ENCODE results near the gene PRDX5. TPM values are rescaled to one million over a fixed set of nuclear protein-coding genes. Genes with fewer than 3 reads are reported as not detected.
A peak's percentile ranks its signal among the peaks of the same experiment; 100 is the strongest.

PRDX5 gene
- total RNA-seq, 1 donor from 2014 or later, result 229 TPM

DNA sequence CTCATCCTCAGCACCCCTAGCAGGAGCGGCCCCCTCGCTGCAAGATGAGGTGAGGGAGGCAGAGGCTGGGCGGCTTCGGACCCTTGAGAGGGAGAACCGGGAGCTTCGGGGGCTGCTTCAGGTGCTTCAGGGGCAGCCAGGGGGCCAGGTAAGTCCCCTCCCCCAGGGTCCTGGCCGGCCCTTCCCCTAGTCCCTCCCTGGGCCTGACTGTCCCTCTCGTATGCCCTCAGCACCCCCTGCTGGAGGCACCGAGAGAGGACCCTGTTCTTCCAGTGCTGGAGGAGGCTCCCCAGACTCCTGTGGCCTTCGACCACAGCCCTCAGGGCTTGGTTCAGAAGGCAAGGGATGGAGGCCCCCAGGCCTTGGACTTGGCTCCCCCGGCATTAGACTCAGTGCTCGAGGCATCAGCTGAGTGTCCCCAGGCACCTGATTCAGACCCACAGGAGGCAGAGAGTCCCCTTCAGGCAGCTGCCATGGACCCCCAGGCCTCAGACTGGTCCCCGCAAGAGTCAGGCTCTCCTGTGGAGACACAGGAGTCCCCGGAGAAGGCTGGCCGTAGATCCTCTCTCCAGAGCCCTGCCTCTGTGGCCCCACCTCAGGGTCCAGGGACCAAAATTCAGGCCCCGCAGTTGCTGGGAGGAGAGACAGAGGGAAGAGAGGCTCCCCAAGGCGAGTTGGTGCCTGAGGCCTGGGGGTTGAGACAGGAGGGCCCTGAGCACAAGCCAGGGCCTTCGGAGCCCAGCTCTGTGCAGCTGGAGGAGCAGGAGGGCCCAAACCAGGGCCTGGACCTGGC is 26.0 kb downstream of the PRDX5 start:
- intact Hi-C loops (cut with DNase I), result no loop called here
- H3K4me3 ChIP-seq, result no peak overlapping the region
- peaks cover 33% of the 10 kb centered on the region for H3K4me1 ChIP-seq

DNA sequence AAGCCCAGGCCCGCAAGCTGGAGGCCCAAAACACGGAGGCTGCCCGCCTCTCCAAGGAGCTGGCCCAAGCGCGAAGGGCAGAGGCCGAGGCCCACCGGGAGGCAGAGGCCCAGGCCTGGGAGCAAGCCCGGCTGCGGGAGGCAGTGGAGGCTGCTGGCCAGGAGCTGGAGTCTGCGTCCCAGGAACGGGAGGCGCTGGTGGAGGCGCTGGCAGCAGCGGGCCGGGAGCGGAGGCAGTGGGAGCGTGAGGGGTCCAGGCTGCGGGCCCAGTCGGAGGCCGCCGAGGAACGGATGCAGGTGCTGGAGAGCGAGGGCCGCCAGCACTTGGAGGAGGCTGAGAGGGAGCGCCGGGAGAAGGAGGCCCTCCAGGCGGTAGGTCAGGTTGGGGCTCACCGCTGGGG is 26.9 kb downstream of the PRDX5 start:
- DNase-seq (ENCODE audit: extremely low spot score in 2 of 2), result no peak
- no peak overlapping the region for H3K4me3 ChIP-seq
- H3K27me3 ChIP-seq, result no peaks in the 10 kb centered on the region
- H3K27ac ChIP-seq, result no peak overlapping the region
- H3K4me1 ChIP-seq, result peaks cover 33% of the 10 kb centered on the region
- intact Hi-C loops (cut with DNase I), result no loop called here
- H3K36me3 ChIP-seq, result no peaks in the 10 kb centered on the region
- TF ChIP-seq POLR2A (IDR thresholded peaks at IDR 0.05), result no peak
- no peak for TF ChIP-seq POLR2AphosphoS5 (IDR thresholded peaks at IDR 0.05; ENCODE audit: insufficient read depth in 1 of 2, low read depth in 1 of 2)
- TF ChIP-seq, protein P1, sequence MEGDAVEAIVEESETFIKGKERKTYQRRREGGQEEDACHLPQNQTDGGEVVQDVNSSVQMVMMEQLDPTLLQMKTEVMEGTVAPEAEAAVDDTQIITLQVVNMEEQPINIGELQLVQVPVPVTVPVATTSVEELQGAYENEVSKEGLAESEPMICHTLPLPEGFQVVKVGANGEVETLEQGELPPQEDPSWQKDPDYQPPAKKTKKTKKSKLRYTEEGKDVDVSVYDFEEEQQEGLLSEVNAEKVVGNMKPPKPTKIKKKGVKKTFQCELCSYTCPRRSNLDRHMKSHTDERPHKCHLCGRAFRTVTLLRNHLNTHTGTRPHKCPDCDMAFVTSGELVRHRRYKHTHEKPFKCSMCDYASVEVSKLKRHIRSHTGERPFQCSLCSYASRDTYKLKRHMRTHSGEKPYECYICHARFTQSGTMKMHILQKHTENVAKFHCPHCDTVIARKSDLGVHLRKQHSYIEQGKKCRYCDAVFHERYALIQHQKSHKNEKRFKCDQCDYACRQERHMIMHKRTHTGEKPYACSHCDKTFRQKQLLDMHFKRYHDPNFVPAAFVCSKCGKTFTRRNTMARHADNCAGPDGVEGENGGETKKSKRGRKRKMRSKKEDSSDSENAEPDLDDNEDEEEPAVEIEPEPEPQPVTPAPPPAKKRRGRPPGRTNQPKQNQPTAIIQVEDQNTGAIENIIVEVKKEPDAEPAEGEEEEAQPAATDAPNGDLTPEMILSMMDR (IDR thresholded peaks at IDR 0.05), result no peak
- H3K9me3 ChIP-seq, result no peaks in the 10 kb centered on the region

More for the DNA sequence above, 26.0 kb downstream of the PRDX5 start:
- Histone ChIP-seq H3K27me3 (no peaks in the 10 kb centered on the region), H3K27ac (no peak overlapping the region), H3K9me3 (no peaks in the 10 kb centered on the region), H3K36me3 (no peaks in the 10 kb centered on the region)
- TF ChIP-seq, protein P1 (IDR thresholded peaks at IDR 0.05), result no peak
- TF ChIP-seq POLR2AphosphoS5 (IDR thresholded peaks at IDR 0.05; ENCODE audit: insufficient read depth in 1 of 2, low read depth in 1 of 2), result no peak
- TF ChIP-seq POLR2A (IDR thresholded peaks at IDR 0.05), result no peak
- no peak for DNase-seq (ENCODE audit: extremely low spot score in 2 of 2)

DNA sequence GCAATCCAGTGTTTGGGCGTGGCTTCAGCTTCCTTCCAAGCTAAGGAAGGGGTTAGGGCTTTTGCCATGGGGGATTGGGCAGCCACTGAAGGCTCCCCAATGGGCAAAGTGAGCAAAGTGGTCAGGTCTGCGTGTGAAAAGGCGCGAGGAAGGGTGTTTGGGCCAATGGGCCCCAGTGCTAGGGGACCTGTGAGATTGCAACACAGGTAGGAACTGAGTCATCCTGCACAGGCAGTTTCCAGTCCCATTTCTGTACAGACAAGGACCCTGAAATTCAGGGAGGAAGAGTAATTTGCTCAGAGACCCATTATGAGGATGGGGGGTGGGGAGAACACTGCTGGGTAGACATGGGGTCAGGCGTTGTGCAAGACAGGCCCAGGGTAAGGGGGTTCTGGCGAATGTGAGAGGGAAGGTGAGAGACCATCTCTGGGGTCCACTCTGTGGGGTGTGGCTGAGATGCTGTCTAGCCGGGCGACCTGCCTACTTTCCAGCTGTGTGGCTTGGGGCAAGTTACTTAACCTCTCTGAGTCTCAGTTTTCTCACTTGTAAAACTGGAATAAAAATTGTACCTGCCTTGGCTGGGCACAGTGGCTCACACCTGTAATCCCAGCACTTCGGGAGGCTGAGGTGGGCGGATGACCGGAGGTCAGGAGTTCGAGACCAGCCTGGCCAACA is 29.4 kb downstream of the PRDX5 start:
- TF ChIP-seq, protein P1 (IDR thresholded peaks at IDR 0.05), result no peak
- TF ChIP-seq POLR2A (IDR thresholded peaks at IDR 0.05), result no peak
- TF ChIP-seq POLR2AphosphoS5 (IDR thresholded peaks at IDR 0.05; ENCODE audit: insufficient read depth in 1 of 2, low read depth in 1 of 2), result no peak
- Histone ChIP-seq H3K4me1 (peaks cover 13% of the 10 kb centered on the region), H3K27ac (no peak overlapping the region), H3K4me3 (no peak overlapping the region), H3K9me3 (no peaks in the 10 kb centered on the region), H3K27me3 (no peaks in the 10 kb centered on the region), H3K36me3 (no peaks in the 10 kb centered on the region)
- intact Hi-C loops (cut with DNase I), result no loop called here
- peak in 1 of 2 donors; percentile 77 for DNase-seq (ENCODE audit: extremely low spot score in 2 of 2)

DNA sequence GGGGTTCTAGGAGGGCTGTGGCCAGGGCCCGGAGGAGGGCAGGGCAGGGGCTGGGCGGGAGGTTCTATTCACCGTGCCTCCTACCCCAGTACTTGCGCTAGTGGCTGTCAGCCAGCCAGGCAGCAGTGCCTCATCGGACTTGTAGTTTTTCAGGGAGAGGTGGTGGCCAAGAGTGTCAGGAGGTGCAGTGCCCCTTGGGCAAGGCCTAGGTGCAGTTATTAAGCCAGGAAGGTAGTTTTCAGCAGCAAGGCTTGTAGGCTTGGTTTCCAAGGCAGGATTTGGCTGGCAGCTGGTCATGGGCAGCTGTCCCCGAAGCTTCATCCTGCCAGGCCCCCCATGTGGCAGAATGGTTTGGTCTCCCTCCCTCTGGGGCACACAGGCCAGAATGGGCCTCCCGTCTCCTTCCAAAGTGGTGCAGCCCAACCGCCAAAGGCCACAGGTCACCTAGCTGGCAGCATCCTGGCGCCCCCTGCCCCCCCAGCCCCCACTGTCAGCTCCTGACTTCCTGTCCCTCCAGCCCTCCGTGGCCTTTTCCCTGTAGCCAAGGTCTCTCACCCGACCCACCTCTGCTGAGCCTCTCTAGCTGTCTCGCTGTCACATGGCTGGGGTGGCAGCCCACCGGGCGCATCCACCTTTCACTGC is 30.6 kb downstream of the PRDX5 start:
- H3K9me3 ChIP-seq, result no peaks in the 10 kb centered on the region
- H3K27ac ChIP-seq, result no peak overlapping the region
- peaks cover 8% of the 10 kb centered on the region for H3K4me1 ChIP-seq
- H3K27me3 ChIP-seq, result no peaks in the 10 kb centered on the region
- no peak for DNase-seq (ENCODE audit: extremely low spot score in 2 of 2)
- intact Hi-C loops (cut with DNase I), result no loop called here
- H3K36me3 ChIP-seq, result no peaks in the 10 kb centered on the region
- H3K4me3 ChIP-seq, result no peak overlapping the region
- TF ChIP-seq, protein P1 (IDR thresholded peaks at IDR 0.05), result no peak
- no peak for TF ChIP-seq POLR2AphosphoS5 (IDR thresholded peaks at IDR 0.05; ENCODE audit: insufficient read depth in 1 of 2, low read depth in 1 of 2)
- TF ChIP-seq POLR2A (IDR thresholded peaks at IDR 0.05), result no peak
